GM18861 (cell line): ENCODE measurements around the gene RTTN.
A peak's percentile ranks its signal among the peaks of the same experiment; 100 is the strongest.

Experiments used
- ATAC-seq: cut with Tn5 transposase; IDR thresholded peaks from one replicate; pipeline ENCODE4 v1.9.1; 2021; ENCODE audit not compliant: unreplicated experiment

The RTTN gene

GRCh38 chr18:70085641-70086040 lies 119.8 kb downstream of the RTTN start:
- no peak for ATAC-seq

- ATAC-seq = no peak
Observed at GRCh38 chr18:70082430-70082829, 123.1 kb downstream of the RTTN start.

- ATAC-seq = no peak
Observed at GRCh38 chr18:70078106-70078505, 127.4 kb downstream of the RTTN start.

- ATAC-seq = no peak
Observed at GRCh38 chr18:70075906-70076305, 129.6 kb downstream of the RTTN start.

- ATAC-seq = no peak
Observed at GRCh38 chr18:70074116-70074515, 131.4 kb downstream of the RTTN start.

- no peak for ATAC-seq
Observed at GRCh38 chr18:70073432-70073831, 132.1 kb downstream of the RTTN start.

- ATAC-seq = peak; percentile 69
Observed at GRCh38 chr18:70072678-70073077, 132.8 kb downstream of the RTTN start.

- no peak for ATAC-seq
Observed at GRCh38 chr18:70069965-70070364, 135.5 kb downstream of the RTTN start.

- no peak for ATAC-seq
Observed at GRCh38 chr18:70069382-70069781, 136.1 kb downstream of the RTTN start.

GRCh38 chr18:70068981-70069380 lies 136.5 kb downstream of the RTTN start:
- ATAC-seq = no peak

- ATAC-seq = no peak
Observed at GRCh38 chr18:70059684-70060083, 145.8 kb downstream of the RTTN start.

GRCh38 chr18:70058916-70059315 lies 146.6 kb downstream of the RTTN start:
- peak; percentile 98 for ATAC-seq

- ATAC-seq = no peak
Observed at GRCh38 chr18:70047931-70048603, 157.4 kb downstream of the RTTN start.

GRCh38 chr18:70046796-70047195 lies 158.7 kb downstream of the RTTN start:
- ATAC-seq = no peak

- no peak for ATAC-seq
Observed at GRCh38 chr18:70046207-70046606, 159.3 kb downstream of the RTTN start.

- no peak for ATAC-seq
Observed at GRCh38 chr18:70044632-70045031, 160.9 kb downstream of the RTTN start.

- ATAC-seq = no peak
Observed at GRCh38 chr18:70041459-70042050, 163.9 kb downstream of the RTTN start.

GRCh38 chr18:70039186-70039585 lies 166.3 kb downstream of the RTTN start:
- ATAC-seq = no peak

- ATAC-seq = no peak
Observed at GRCh38 chr18:70037431-70038061, 167.9 kb downstream of the RTTN start.

GRCh38 chr18:70036771-70037347 lies 168.6 kb downstream of the RTTN start:
- ATAC-seq = peak; percentile 98

GRCh38 chr18:70036168-70036567 lies 169.3 kb downstream of the RTTN start:
- ATAC-seq = no peak

GRCh38 chr18:70031221-70031620 lies 174.3 kb downstream of the RTTN start:
- no peak for ATAC-seq
